T-cell (primary cell): ENCODE data around the gene GLOD4. TPM values are rescaled to one million over a fixed set of nuclear protein-coding genes. Genes with fewer than 3 reads are reported as not detected.

Source experiments
- ATAC-seq, 4 experiments: fragments of 200-7000 bp in 3 of 4; fragments of 150-1000 bp in 1 of 4; cut with Tn5 transposase; replicated peaks in 1 of 4; 1 replicate in 3 of 4; 2 replicates in 1 of 4; pipeline ENCODE4 v1.10.0; 2021; ENCODE audit warnings: moderate library complexity in 3 of 4, mild to moderate bottlenecking in 2 of 4, moderate number of reproducible peaks in 1 of 4
- CTCF ChIA-PET, 2 donors: fragments of 300-600 bp; sonication (Branson Sonifier 250); formaldehyde crosslinking; loops; one replicate each; lab custom pipeline; 2022; ENCODE audit warnings: antibody characterized with exemption in 2 of 2; lab: Charles Lee
- POLR2A ChIA-PET, 2 donors: fragments of 300-600 bp; sonication (Branson Sonifier 250); formaldehyde crosslinking; loops; one replicate each; lab custom pipeline; 2022; ENCODE audit warnings: antibody characterized with exemption in 2 of 2; lab: Charles Lee
- DNase-seq, 35 experiments: peaks; one replicate each; pipeline versions ENCODE4 v3.0.0 to v3.0.0-alpha.2; 2013 to 2023
- H3K27ac ChIP-seq: one replicate; pipeline ENCODE4 v1.5.1; 2013; ENCODE audit warnings: low read length
- H3K27me3 ChIP-seq, 2 experiments: replicated peaks in 1 of 2; 1 replicate in 1 of 2; 2 replicates in 1 of 2; pipeline versions ENCODE4 v1.6.1 to v1.7.0; 2013; ENCODE audit warnings: low read length in 1 of 2, mixed read lengths in 1 of 2; ENCODE audit not compliant: control insufficient read depth in 2 of 2, insufficient read depth in 2 of 2; ENCODE audit errors: extremely low read depth in 1 of 2
- H3K36me3 ChIP-seq, 2 donors: 1 replicate in 1 of 2; 2 replicates in 1 of 2; pipeline versions ENCODE4 v1.6.1 to v1.7.0; 2013; ENCODE audit warnings: low read length in 1 of 2; ENCODE audit not compliant: control insufficient read depth in 2 of 2, insufficient read depth in 1 of 2; ENCODE audit errors: extremely low read depth in 1 of 2
- H3K4me1 ChIP-seq, 2 experiments: 1 replicate in 1 of 2; 2 replicates in 1 of 2; pipeline versions ENCODE4 v1.6.1 to v1.7.0; 2013; ENCODE audit warnings: low read length in 2 of 2, mixed read lengths in 1 of 2; ENCODE audit not compliant: insufficient read depth in 2 of 2, control insufficient read depth in 1 of 2; ENCODE audit errors: extremely low read depth in 1 of 2
- H3K4me3 ChIP-seq, 2 donors: 1 replicate in 1 of 2; 2 replicates in 1 of 2; pipeline versions ENCODE4 v1.5.1 to v1.7.0; 2013; ENCODE audit warnings: mild to moderate bottlenecking in 2 of 2, low read length in 1 of 2, moderate library complexity in 1 of 2; ENCODE audit not compliant: control insufficient read depth in 1 of 2; ENCODE audit errors: extremely low read depth in 1 of 2
- H3K9me3 ChIP-seq: 2 replicates; pipeline ENCODE4 v1.7.0; 2013
- H3K27ac Mint-ChIP-seq, 2 donors: one replicate each; pipeline ENCODE4 v1.8.0; 2020 to 2021; ENCODE audit warnings: mild to moderate bottlenecking in 2 of 2, mixed read lengths in 2 of 2
- H3K27me3 Mint-ChIP-seq, 2 donors: one replicate each; pipeline ENCODE4 v1.8.0; 2021 to 2022; ENCODE audit warnings: mixed read lengths in 2 of 2
- H3K36me3 Mint-ChIP-seq: one replicate; pipeline ENCODE4 v1.8.0; 2021; ENCODE audit warnings: mixed read lengths
- H3K4me1 Mint-ChIP-seq, 3 donors: one replicate each; pipeline ENCODE4 v1.8.0; 2020 to 2022; ENCODE audit warnings: mixed read lengths in 3 of 3, mild to moderate bottlenecking in 1 of 3
- H3K4me3 Mint-ChIP-seq, 3 donors: one replicate each; pipeline ENCODE4 v1.8.0; 2020 to 2022; ENCODE audit warnings: mild to moderate bottlenecking in 3 of 3, mixed read lengths in 3 of 3, moderate library complexity in 3 of 3
- H3K9me3 Mint-ChIP-seq, 3 donors: one replicate each; pipeline ENCODE4 v1.8.0; 2020 to 2022; ENCODE audit warnings: mixed read lengths in 3 of 3
- WGBS: methylation state at CpG from one replicate; pipeline ENCODE4 v1.1.5; 2013; ENCODE audit warnings: missing lambda C conversion rate; ENCODE audit not compliant: insufficient coverage; 5-methylcytosine and 5-hydroxymethylcytosine counted together
- total RNA-seq, 35 experiments: library from RNA in 6 of 35; stranded (reverse) in 6 of 35; fragments of 120-200 nt in 1 of 35; gene quantifications; one replicate each; pipeline versions ENCODE4 v1.2.1 to v1.2.4 and lab custom pipeline; 2013 to 2026

Gene GLOD4
- total RNA-seq, 5 donors from 2014 or later (not counting 1 experiment from before 2014, with no cell fraction given), result 66.9 to 85.1 (median 76.8) TPM

DNA sequence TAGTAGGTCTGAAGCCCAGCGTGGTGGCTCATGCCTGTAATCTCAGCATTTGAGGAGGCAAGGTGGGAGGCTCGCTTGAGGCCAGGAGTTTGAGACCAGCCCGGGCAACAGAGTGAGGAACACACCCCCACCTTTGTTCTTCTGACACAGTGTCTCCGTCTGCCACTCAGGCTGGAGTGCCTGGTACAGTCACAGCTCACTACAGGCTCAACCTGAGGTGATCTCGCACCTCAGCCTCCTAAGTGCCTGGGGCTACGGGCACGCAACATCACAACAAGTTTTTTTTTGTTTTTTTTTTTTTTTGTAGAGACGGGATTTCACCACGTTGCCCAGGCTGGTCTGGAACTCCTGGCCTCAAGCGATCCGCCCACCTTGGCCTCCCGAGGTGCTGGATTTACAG lies 56.3 kb downstream of the GLOD4 start:
- DNase-seq (no peak), ATAC-seq (no peak)
- no peak overlapping the region for H3K4me3 Mint-ChIP-seq
- Histone ChIP-seq H3K27ac (no peak overlapping the region), H3K27me3 (peaks cover 0 to 11% of the 10 kb centered on the region in 2 experiments), H3K4me3 (no peak overlapping the region), H3K4me1 (no peaks in the 10 kb centered on the region), H3K9me3 (no peaks in the 10 kb centered on the region), H3K36me3 (no peaks in the 10 kb centered on the region)
- WGBS, result 95% methylated on average over 6 of the region's 12 CpGs
- peaks cover 0 to under 1% (median 0%) of the 10 kb centered on the region in 3 donors for H3K4me1 Mint-ChIP-seq
- ChIA-PET CTCF (interaction anchor here in 1 of 2 donors (0.6 kb wide), 1 partner anchor 57 kb away, joined by 5 read pairs; the partner anchor contains the start of genes GLOD4 and MRM3), POLR2A (no interaction called here)
- peaks cover 0 to 5% of the 10 kb centered on the region in 2 donors for H3K27me3 Mint-ChIP-seq
- H3K9me3 Mint-ChIP-seq, result no peaks in the 10 kb centered on the region
- no peaks in the 10 kb centered on the region for H3K36me3 Mint-ChIP-seq
- no peak overlapping the region for H3K27ac Mint-ChIP-seq

DNA sequence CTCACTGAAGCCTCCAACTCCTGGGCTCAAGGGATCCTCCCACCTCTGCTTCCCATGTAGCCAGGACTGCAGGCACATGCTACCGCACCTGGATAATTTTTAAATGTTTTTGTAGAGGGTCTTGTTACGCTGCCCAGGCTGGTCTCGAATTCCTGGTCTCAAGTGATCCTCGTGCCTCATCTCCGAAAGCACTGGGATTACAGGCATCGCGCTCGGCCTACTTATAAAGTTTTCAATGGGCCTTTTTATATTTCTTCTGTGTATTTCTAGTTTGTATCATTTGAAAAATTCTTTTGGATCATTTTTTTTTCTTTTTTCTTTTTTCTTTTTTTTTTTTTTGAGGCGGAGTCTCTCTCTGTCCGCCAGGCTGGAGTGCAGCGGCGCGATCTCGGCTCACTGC lies 57.0 kb downstream of the GLOD4 start:
- no peaks in the 10 kb centered on the region for H3K36me3 ChIP-seq
- Mint-ChIP-seq H3K4me3 (no peak overlapping the region), H3K27me3 (no peaks in the 10 kb centered on the region), H3K4me1 (no peaks in the 10 kb centered on the region), H3K9me3 (no peaks in the 10 kb centered on the region), H3K36me3 (no peaks in the 10 kb centered on the region), H3K27ac (no peak overlapping the region)
- CTCF ChIA-PET, result interaction anchor here in 1 of 2 donors (0.6 kb wide), 1 partner anchor 57 kb away, joined by 5 read pairs; the partner anchor contains the start of genes GLOD4 and MRM3
- POLR2A ChIA-PET, result no interaction called here
- H3K27me3 ChIP-seq, result peaks cover 0 to 11% of the 10 kb centered on the region in 2 experiments
- 90% methylated on average over 3 of the region's 14 CpGs for WGBS
- H3K4me3 ChIP-seq, result no peak overlapping the region
- H3K4me1 ChIP-seq, result no peaks in the 10 kb centered on the region
- ATAC-seq (no peak), DNase-seq (no peak)
- H3K9me3 ChIP-seq, result no peaks in the 10 kb centered on the region
- no peak overlapping the region for H3K27ac ChIP-seq

DNA sequence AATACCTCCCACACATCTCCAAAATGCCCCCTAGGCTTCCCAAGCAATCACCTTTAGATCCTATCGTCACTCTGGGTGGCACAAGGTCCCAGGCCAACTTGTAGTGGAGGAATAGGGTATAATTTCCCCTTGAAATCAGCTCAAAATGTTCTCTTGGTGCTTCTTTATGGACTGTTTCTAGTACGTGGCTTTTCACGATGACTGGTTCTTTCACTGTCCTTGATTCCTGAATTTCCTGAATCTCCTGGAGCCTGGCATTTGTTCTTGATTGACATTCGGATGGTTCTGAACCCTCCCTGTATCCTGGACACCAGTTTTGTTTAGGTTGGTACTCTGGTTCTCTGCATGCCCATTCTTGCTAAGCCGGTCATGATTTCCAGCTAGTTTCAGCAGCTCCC lies 60.5 kb downstream of the GLOD4 start:
- ChIA-PET CTCF (interaction anchor here in 1 of 2 donors (0.6 kb wide), 1 partner anchor 309 kb away, joined by 4 read pairs; no protein-coding TSS in a partner anchor), POLR2A (no interaction called here)
- no peaks in the 10 kb centered on the region for H3K9me3 Mint-ChIP-seq
- H3K4me3 Mint-ChIP-seq, result no peak overlapping the region
- Histone ChIP-seq H3K4me1 (no peaks in the 10 kb centered on the region), H3K27me3 (peaks cover 0 to 12% of the 10 kb centered on the region in 2 experiments), H3K36me3 (no peaks in the 10 kb centered on the region), H3K27ac (no peak overlapping the region), H3K9me3 (no peaks in the 10 kb centered on the region), H3K4me3 (no peak overlapping the region)
- H3K27me3 Mint-ChIP-seq, result no peaks in the 10 kb centered on the region
- ATAC-seq, result no peak
- H3K4me1 Mint-ChIP-seq, result peaks cover 0 to 3% (median 2%) of the 10 kb centered on the region in 3 donors
- WGBS, result 83% methylated on average over 1 of the region's 5 CpGs
- H3K36me3 Mint-ChIP-seq, result peaks cover 4% of the 10 kb centered on the region
- DNase-seq, result no peak
- H3K27ac Mint-ChIP-seq, result no peak overlapping the region

DNA sequence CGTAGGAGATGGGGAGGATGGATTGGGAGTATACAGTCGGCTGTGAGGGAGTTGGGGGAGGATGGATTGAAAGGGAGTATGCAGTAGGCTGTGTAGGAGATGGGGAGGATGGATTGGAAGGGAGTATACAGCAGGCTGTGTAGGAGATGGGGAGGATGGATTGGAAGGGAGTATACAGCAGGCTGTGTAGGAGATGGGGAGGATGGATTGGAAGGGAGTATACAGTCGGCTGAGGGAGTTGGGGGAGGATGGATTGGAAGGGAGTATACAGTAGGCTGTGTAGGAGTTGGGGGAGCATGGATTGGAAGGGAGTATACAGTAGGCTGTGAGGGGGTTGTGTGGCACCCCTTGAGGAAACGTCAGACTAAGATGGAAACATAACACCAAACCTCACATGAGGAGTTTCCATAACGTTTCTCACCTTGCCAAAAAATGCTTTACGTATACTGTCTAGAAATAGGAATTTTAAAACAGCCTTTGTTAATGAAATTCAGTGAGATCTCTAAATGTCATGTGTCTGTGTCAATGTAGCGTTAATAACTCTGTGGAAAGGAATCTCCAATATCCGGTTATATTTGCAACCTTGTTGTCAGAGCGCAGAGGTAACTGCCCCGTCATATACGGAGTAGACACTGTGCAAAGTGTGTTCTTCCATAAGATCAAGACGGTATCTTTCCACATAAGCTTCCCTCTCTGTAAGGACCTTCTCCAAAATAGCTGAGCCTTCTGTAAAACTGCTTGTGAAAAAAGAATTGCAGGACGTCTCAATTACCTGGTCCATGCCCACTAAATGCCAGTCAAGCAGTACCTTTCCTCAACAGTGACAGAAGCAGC lies 61.2 kb downstream of the GLOD4 start:
- Histone ChIP-seq H3K36me3 (no peaks in the 10 kb centered on the region), H3K4me3 (no peak overlapping the region), H3K9me3 (no peaks in the 10 kb centered on the region), H3K4me1 (no peaks in the 10 kb centered on the region), H3K27me3 (peaks cover 0 to 9% of the 10 kb centered on the region in 2 experiments), H3K27ac (no peak overlapping the region)
- DNase-seq (no peak), ATAC-seq (no peak)
- Mint-ChIP-seq H3K36me3 (peaks cover 4% of the 10 kb centered on the region), H3K4me1 (peaks cover 0 to 3% (median 2%) of the 10 kb centered on the region in 3 donors), H3K27me3 (no peaks in the 10 kb centered on the region), H3K4me3 (no peak overlapping the region), H3K9me3 (no peaks in the 10 kb centered on the region), H3K27ac (no peak overlapping the region)
- ChIA-PET POLR2A (no interaction called here), CTCF (no interaction called here)
- 83% methylated on average over 8 of the region's 13 CpGs for WGBS

DNA sequence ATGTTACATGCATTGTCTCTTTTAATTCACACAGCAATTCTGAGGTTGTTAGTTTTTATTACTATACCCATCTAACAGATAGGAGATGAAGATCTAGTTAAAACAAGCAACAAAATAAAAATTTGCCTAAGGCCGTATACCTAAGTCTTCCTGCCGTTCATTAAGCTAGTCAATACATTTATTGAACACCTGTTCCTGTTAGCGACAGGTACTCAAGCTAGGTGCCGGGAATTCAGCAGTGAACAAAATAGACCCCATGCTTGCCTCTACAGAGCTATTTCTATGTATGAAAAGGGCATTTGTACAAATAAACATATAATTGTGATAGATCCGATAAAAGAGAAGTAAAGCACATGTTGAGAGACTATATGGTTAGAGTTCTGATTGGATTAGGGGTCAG lies 64.0 kb downstream of the GLOD4 start:
- ChIA-PET POLR2A (interaction anchor here in 1 of 2 donors (0.8 kb wide), 1 partner anchor 17 kb away, joined by 7 read pairs; no protein-coding TSS in a partner anchor), CTCF (no interaction called here)
- H3K27me3 ChIP-seq, result peaks cover 0 to 3% of the 10 kb centered on the region in 2 experiments
- Mint-ChIP-seq H3K27ac (no peak overlapping the region), H3K4me3 (no peak overlapping the region), H3K4me1 (peaks cover 10 to 17% (median 16%) of the 10 kb centered on the region in 3 donors), H3K27me3 (no peaks in the 10 kb centered on the region), H3K36me3 (peaks cover 4% of the 10 kb centered on the region), H3K9me3 (no peaks in the 10 kb centered on the region)
- peaks cover 0 to 18% of the 10 kb centered on the region in 2 experiments for H3K4me1 ChIP-seq
- no peaks in the 10 kb centered on the region for H3K9me3 ChIP-seq
- WGBS, result no CpG with 5 or more reads among the region's 5 CpGs
- DNase-seq (no peak), ATAC-seq (no peak)
- H3K27ac ChIP-seq, result no peak overlapping the region
- H3K36me3 ChIP-seq, result no peaks in the 10 kb centered on the region
- no peak overlapping the region for H3K4me3 ChIP-seq
